GM12891 (cell line): Measurements from ENCODE around the gene NDUFA13.

Experiments used
- POLR2A ChIP-seq: IDR thresholded peaks from 2 replicates; pipeline ENCODE4 v1.6.1; 2011; ENCODE audit warnings: low read depth, low read length, control low read depth
- POLR2AphosphoS5 ChIP-seq: IDR thresholded peaks from 2 replicates; pipeline ENCODE4 v1.6.1; 2011; ENCODE audit warnings: low read depth, low read length, control low read depth
- POU2F2 ChIP-seq: IDR thresholded peaks from 2 replicates; pipeline ENCODE4 v1.6.1; 2011; ENCODE audit warnings: low read depth, mild to moderate bottlenecking, control low read depth, low read length, moderate library complexity
- SPI1 ChIP-seq: IDR thresholded peaks from 2 replicates; pipeline ENCODE4 v1.6.1; 2011; ENCODE audit warnings: low read depth, low read length, control low read depth
- TAF1 ChIP-seq: IDR thresholded peaks from 2 replicates; pipeline ENCODE4 v1.6.1; 2011; ENCODE audit warnings: low read depth, low read length, control low read depth

DNA sequence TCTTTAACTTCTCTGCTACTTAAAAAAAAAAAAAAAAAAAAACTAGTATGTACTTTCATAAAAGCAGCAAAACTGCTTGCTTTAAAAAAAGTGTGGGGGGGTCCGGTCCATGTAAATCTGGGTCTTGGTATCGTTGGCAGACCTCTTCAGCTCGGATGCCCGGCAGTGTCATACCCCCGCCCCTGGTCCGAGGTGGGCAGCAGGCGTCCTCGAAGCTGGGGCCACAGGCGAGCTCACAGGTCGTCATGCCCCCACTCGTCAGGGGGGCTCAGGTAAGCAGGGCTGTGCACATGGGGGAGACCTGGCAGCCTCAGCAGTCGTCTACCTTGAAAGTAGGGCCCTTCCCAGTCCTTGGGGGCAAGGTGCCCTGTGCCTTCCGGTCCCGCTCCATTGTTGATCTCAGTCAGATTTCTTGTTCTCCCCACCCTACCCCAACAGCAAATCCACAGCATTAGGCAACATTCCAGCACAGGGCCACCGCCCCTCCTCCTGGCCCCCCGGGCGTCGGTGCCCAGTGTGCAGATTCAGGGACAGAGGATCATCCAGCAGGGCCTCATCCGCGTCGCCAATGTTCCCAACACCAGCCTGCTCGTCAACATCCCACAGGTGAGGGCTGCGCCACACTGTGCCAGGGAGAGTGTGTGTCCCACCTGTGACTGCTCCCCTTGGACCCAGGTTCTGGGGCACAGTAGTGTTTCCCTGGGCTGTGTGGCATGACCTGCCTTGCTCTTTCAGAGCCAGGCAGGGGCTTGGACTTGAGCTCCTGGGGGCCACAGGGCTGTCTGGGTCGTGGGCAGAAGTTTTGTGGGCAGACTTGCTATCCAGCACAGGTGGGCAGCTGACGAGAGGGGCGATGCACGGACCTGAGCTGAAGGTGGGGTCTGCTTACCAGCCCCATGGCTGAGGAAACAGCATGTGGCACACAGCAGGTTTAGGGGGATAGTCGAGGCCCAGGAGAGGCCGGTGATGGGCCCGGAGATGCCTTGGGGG lies 20.1 kb upstream of the NDUFA13 start:
- TF ChIP-seq POLR2AphosphoS5 (no peak), TAF1 (no peak), POU2F2 (no peak), POLR2A (no peak), SPI1 (no peak)
